H1 (cell line): ENCODE results near the gene LPAR2. TPM values are rescaled to one million over a fixed set of nuclear protein-coding genes. Genes with fewer than 3 reads are reported as not detected.

Experiments
- CTCF ChIA-PET: fragments of 300-600 bp; sonication (Branson Sonifier 250); formaldehyde crosslinking; loops from one replicate; lab custom pipeline; 2021; ENCODE audit not compliant: partially characterized antibody; lab: Charles Lee
- POLR2A ChIA-PET: fragments of 300-600 bp; sonication (Branson Sonifier 250); formaldehyde crosslinking; loops from one replicate; lab custom pipeline; 2021; ENCODE audit warnings: inconsistent platforms; ENCODE audit not compliant: partially characterized antibody; lab: Charles Lee
- DNase-seq, 2 experiments: peaks; one replicate each; pipeline versions ENCODE4 v3.0.0 to v3.0.0-alpha.2; 2010 to 2022; ENCODE audit warnings: low spot score in 2 of 2, low read depth in 1 of 2, mixed read lengths in 1 of 2
- FAIRE-seq: peaks from 2 replicates; lab custom pipeline; 2011; peaks lifted over from hg19 to GRCh38; lab: Jason Lieb, UNC
- H2AFZ ChIP-seq: 2 replicates; pipeline ENCODE4 v1.8.1; 2012; ENCODE audit warnings: low read length, inconsistent platforms
- H2AK5ac ChIP-seq: 2 replicates; pipeline ENCODE4 v1.6.1; 2013; ENCODE audit warnings: low read depth, low read length
- H2BK120ac ChIP-seq: replicated peaks from 2 replicates; pipeline ENCODE3; 2013; ENCODE audit warnings: low read depth, low read length, inconsistent platforms
- H2BK12ac ChIP-seq: 2 replicates; pipeline ENCODE4 v1.6.1; 2013; ENCODE audit warnings: low read depth, low read length
- H2BK15ac ChIP-seq: 2 replicates; pipeline ENCODE4 v1.6.1; 2013; ENCODE audit warnings: low read length
- H2BK20ac ChIP-seq: 2 replicates; pipeline ENCODE4 v1.6.1; 2013; ENCODE audit warnings: low read length
- H2BK5ac ChIP-seq: 2 replicates; pipeline ENCODE4 v1.6.1; 2013; ENCODE audit warnings: low read depth, low read length
- H3K14ac ChIP-seq: 2 replicates; pipeline ENCODE4 v1.6.1; 2013; ENCODE audit warnings: inconsistent platforms; ENCODE audit not compliant: insufficient read length
- H3K18ac ChIP-seq: 2 replicates; pipeline ENCODE4 v1.6.1; 2013; ENCODE audit warnings: low read length; ENCODE audit errors: extremely low read depth
- H3K23ac ChIP-seq: 2 replicates; pipeline ENCODE4 v1.6.1; 2013; ENCODE audit warnings: inconsistent platforms; ENCODE audit not compliant: insufficient read length
- H3K23me2 ChIP-seq: 2 replicates; pipeline ENCODE4 v1.6.1; 2013; ENCODE audit warnings: low read depth, low read length
- H3K27ac ChIP-seq: 2 replicates; pipeline ENCODE4 v1.6.1; 2011; ENCODE audit warnings: low read depth, low read length, inconsistent platforms
- H3K27me3 ChIP-seq, 4 experiments: replicated peaks in 1 of 4; 1 replicate in 1 of 4; 2 replicates in 3 of 4; pipeline versions ENCODE4 v1.6.1 to v1.8.1; 2011 to 2013; ENCODE audit warnings: low read length in 3 of 4, mild to moderate bottlenecking in 3 of 4, inconsistent platforms in 2 of 4, mixed read lengths in 2 of 4, moderate library complexity in 1 of 4; ENCODE audit not compliant: control insufficient read depth in 3 of 4, insufficient read depth in 3 of 4; ENCODE audit errors: extremely low read depth in 1 of 4
- H3K36me3 ChIP-seq, 4 experiments: 2 replicates each; pipeline versions ENCODE4 v1.6.1 to v1.8.1; 2011 to 2013; ENCODE audit warnings: mild to moderate bottlenecking in 4 of 4, low read length in 3 of 4, moderate library complexity in 2 of 4, control low read depth in 1 of 4, inconsistent platforms in 1 of 4; ENCODE audit not compliant: insufficient read depth in 4 of 4, control insufficient read depth in 2 of 4
- H3K4ac ChIP-seq: replicated peaks from 2 replicates; pipeline ENCODE3; 2013; ENCODE audit warnings: low read length, low read depth, mixed read lengths, inconsistent platforms; ENCODE audit not compliant: insufficient read length
- H3K4me1 ChIP-seq, 4 experiments: replicated peaks in 1 of 4; 1 replicate in 1 of 4; 2 replicates in 3 of 4; pipeline versions ENCODE4 v1.6.1 to v1.8.1; 2011 to 2013; ENCODE audit warnings: low read length in 3 of 4, inconsistent platforms in 2 of 4, mixed read lengths in 1 of 4; ENCODE audit not compliant: insufficient read depth in 4 of 4, control insufficient read depth in 3 of 4
- H3K4me2 ChIP-seq, 2 experiments: 2 replicates each; pipeline versions ENCODE4 v1.6.1 to v1.8.1; 2011 to 2013; ENCODE audit warnings: low read depth in 2 of 2, low read length in 2 of 2, control low read depth in 1 of 2, inconsistent platforms in 1 of 2, mild to moderate bottlenecking in 1 of 2; ENCODE audit not compliant: insufficient read depth in 1 of 2
- H3K4me3 ChIP-seq, 4 experiments: fragments of 200-600, 300-600 bp in 1 of 4; sonication (generic), shearing (Covaris generic), sonication (Bioruptor Twin) in 1 of 4; 2 replicates each; pipeline versions ENCODE4 v1.5.1 to v1.8.1; 2011 to 2016; ENCODE audit warnings: low read length in 4 of 4, low read depth in 3 of 4, control low read depth in 2 of 4, inconsistent platforms in 2 of 4, mild to moderate bottlenecking in 2 of 4, mixed read lengths in 1 of 4, moderate library complexity in 1 of 4; ENCODE audit not compliant: insufficient read depth in 2 of 4; ENCODE audit errors: extremely low read depth in 1 of 4
- H3K56ac ChIP-seq: replicated peaks from 2 replicates; pipeline ENCODE3; 2013; ENCODE audit warnings: low read depth, mild to moderate bottlenecking, mixed read lengths, low read length, inconsistent platforms; ENCODE audit not compliant: insufficient read length
- H3K79me1 ChIP-seq: 2 replicates; pipeline ENCODE4 v1.6.1; 2013; ENCODE audit warnings: low read depth, low read length, control low read depth
- H3K79me2 ChIP-seq, 2 experiments: 2 replicates each; pipeline versions ENCODE4 v1.6.1 to v1.8.1; 2012 to 2013; ENCODE audit warnings: low read length in 2 of 2, mild to moderate bottlenecking in 2 of 2, inconsistent platforms in 1 of 2; ENCODE audit not compliant: insufficient read depth in 2 of 2, control insufficient read depth in 1 of 2
- H3K9ac ChIP-seq, 4 experiments: replicated peaks in 1 of 4; 1 replicate in 1 of 4; 2 replicates in 3 of 4; pipeline versions ENCODE4 v1.6.1 to v1.8.1; 2011 to 2013; ENCODE audit warnings: low read depth in 3 of 4, low read length in 3 of 4, control low read depth in 2 of 4, mild to moderate bottlenecking in 2 of 4, moderate library complexity in 2 of 4, inconsistent platforms in 1 of 4; ENCODE audit errors: extremely low read depth in 1 of 4
- H3K9me3 ChIP-seq, 2 experiments: 2 replicates each; pipeline versions ENCODE4 v1.6.1 to v1.8.1; 2012 to 2013; ENCODE audit warnings: mild to moderate bottlenecking in 2 of 2, moderate library complexity in 2 of 2, control low read depth in 1 of 2, inconsistent platforms in 1 of 2, low read depth in 1 of 2, low read length in 1 of 2, mixed read lengths in 1 of 2; ENCODE audit not compliant: insufficient read depth in 2 of 2
- H4K20me1 ChIP-seq, 2 experiments: replicated peaks in 1 of 2; 2 replicates each; pipeline versions ENCODE3 to v1.8.1; 2011 to 2013; ENCODE audit warnings: inconsistent platforms in 2 of 2, low read length in 2 of 2, mild to moderate bottlenecking in 1 of 2; ENCODE audit not compliant: insufficient read depth in 2 of 2, control insufficient read depth in 1 of 2
- H4K5ac ChIP-seq: 2 replicates; pipeline ENCODE4 v1.6.1; 2013; ENCODE audit warnings: low read length, low read depth, mixed read lengths, inconsistent platforms; ENCODE audit not compliant: insufficient read length
- H4K8ac ChIP-seq: 2 replicates; pipeline ENCODE4 v1.8.0; 2013; ENCODE audit warnings: mild to moderate bottlenecking, moderate library complexity, low read length, inconsistent platforms; ENCODE audit not compliant: insufficient read depth; ENCODE audit errors: extremely low read depth
- H4K91ac ChIP-seq: replicated peaks from 2 replicates; pipeline ENCODE3; 2013; ENCODE audit warnings: low read length, mixed read lengths, inconsistent platforms; ENCODE audit not compliant: insufficient read length
- CBX8 ChIP-seq: fragments of 300-800, 300-1000 bp; sonication (generic); IDR thresholded peaks from 2 replicates; pipeline ENCODE4 v1.7.1; 2016; ENCODE audit warnings: low read depth, low read length, borderline replicate concordance
- FOSL1 ChIP-seq: IDR thresholded peaks from 2 replicates; pipeline ENCODE4 v1.6.1; 2011; ENCODE audit warnings: mild to moderate bottlenecking, low read depth, low read length, moderate library complexity; ENCODE audit not compliant: insufficient read depth
- GABPA ChIP-seq: IDR thresholded peaks from 2 replicates; pipeline ENCODE4 v1.6.1; 2011; ENCODE audit warnings: mild to moderate bottlenecking, low read length, moderate library complexity, borderline replicate concordance; ENCODE audit not compliant: insufficient read depth
- KDM4A ChIP-seq: IDR thresholded peaks from one replicate; pipeline ENCODE4 v1.7.1; 2012; ENCODE audit warnings: low read depth, mild to moderate bottlenecking, moderate library complexity, low read length, inconsistent platforms; ENCODE audit not compliant: severe bottlenecking
- NRF1 ChIP-seq: IDR thresholded peaks from 2 replicates; pipeline ENCODE4 v1.6.1; 2011; ENCODE audit warnings: mild to moderate bottlenecking, low read depth, low read length, improper control_type of control experiment
- RXRA ChIP-seq: IDR thresholded peaks from 2 replicates; pipeline ENCODE4 v1.6.1; 2011; ENCODE audit warnings: low read depth, mild to moderate bottlenecking, low read length, moderate library complexity; ENCODE audit not compliant: insufficient read depth
- SRF ChIP-seq: IDR thresholded peaks from 2 replicates; pipeline ENCODE4 v1.6.1; 2011; ENCODE audit warnings: mild to moderate bottlenecking, low read depth, low read length, moderate library complexity
- TEAD4 ChIP-seq: IDR thresholded peaks from 2 replicates; pipeline ENCODE4 v1.6.1; 2012; ENCODE audit warnings: low read depth, low read length, inconsistent platforms, mixed read lengths
- YY1 ChIP-seq: IDR thresholded peaks from 2 replicates; pipeline ENCODE4 v1.6.1; 2011; ENCODE audit warnings: low read depth, mild to moderate bottlenecking, low read length
- WGBS, 2 experiments: shearing (Covaris generic) in 1 of 2; methylation state at CpG; one replicate each; pipeline versions ENCODE4 v1.1.6 to v1.1.7; 2013 to 2015; ENCODE audit warnings: low lambda C conversion rate in 2 of 2, mixed read lengths in 2 of 2, inconsistent platforms in 1 of 2, low coverage in 1 of 2, missing lambda C conversion rate in 1 of 2; ENCODE audit not compliant: insufficient replicate concordance in 2 of 2, insufficient coverage in 1 of 2, insufficient read length in 1 of 2; ENCODE audit errors: extremely low coverage in 1 of 2, missing lambda C conversion rate in 1 of 2; 5-methylcytosine and 5-hydroxymethylcytosine counted together
- polyA plus RNA-seq, 7 experiments: library from polyadenylated mRNA; depleted of rRNA in 3 of 7; stranded (reverse) in 5 of 7; unstranded in 2 of 7; fragments of >200 nt in 5 of 7; fragments of 200-250 nt in 2 of 7; gene quantifications; 1 replicate in 5 of 7; 2 replicates in 1 of 7; 4 replicates in 1 of 7; pipeline versions ENCODE4 v1.2.1 to v1.2.3, GENCODE V29; 2011 to 2013; ENCODE audit warnings: missing spikeins in 2 of 7, mixed read lengths in 2 of 7
- total RNA-seq: library from RNA; stranded (reverse); fragmentation: NEBNext Ultra II Directional; extraction: Animal tissue kit (Norgen Biotek cat#: 25700); gene quantifications from 2 replicates; pipeline ENCODE4 v1.2.1, GENCODE V29; 2021
- TF ChIP-seq, protein P1 (sequence below): IDR thresholded peaks from 2 replicates; pipeline ENCODE4 v1.6.1; 2012; ENCODE audit warnings: low read length, inconsistent platforms
- TF ChIP-seq, protein P2 (sequence below): IDR thresholded peaks from 2 replicates; pipeline ENCODE4 v1.6.1; 2011; ENCODE audit warnings: low read depth, mild to moderate bottlenecking, low read length; ENCODE audit not compliant: insufficient read depth

Gene LPAR2
- total and polyA plus RNA-seq, 2 of the 8 experiments (the other 6 are each of a cell fraction or from before 2014, with no cell fraction given), result 47.6 to 70.2 TPM

GRCh38 chr19:19654441-19654840 lies 26.4 kb upstream of the LPAR2 start:
- peaks cover 4 to 25% of the 10 kb centered on the region in 2 experiments for H4K20me1 ChIP-seq
- no peak overlapping the region for H4K5ac ChIP-seq
- H3K18ac ChIP-seq, result no peak overlapping the region
- no peaks in the 10 kb centered on the region for H3K23me2 ChIP-seq
- CTCF ChIA-PET, result interaction anchor here (1.5 to 5.7 kb wide), 3 partner anchors 10 to 101 kb away, joined by 4 to 38 read pairs (median 19); partner anchors contain the start of gene GMIP
- H3K79me2 ChIP-seq, result no peaks in the 10 kb centered on the region; a peak in 1 of 4 replicates
- H3K56ac ChIP-seq, result no peak overlapping the region
- H3K4me1 ChIP-seq, result no peaks in the 10 kb centered on the region
- no peak overlapping the region for H4K91ac ChIP-seq
- H3K36me3 ChIP-seq, result peaks cover 46 to 91% (median 81%) of the 10 kb centered on the region in 4 experiments
- no peak overlapping the region for H3K4me2 ChIP-seq
- no peak overlapping the region for H2BK120ac ChIP-seq
- 90% methylated on average over 13 of the region's 15 CpGs; no CpG with 5 or more reads in 1 of the 2 experiments for WGBS, 2 experiments
- DNase-seq (no peak), FAIRE-seq (no peak)
- H2AFZ ChIP-seq, result no peak overlapping the region
- H3K9ac ChIP-seq, result no peak overlapping the region
- H3K4me3 ChIP-seq, result no peak overlapping the region
- POLR2A ChIA-PET, result interaction anchor here (1.4 to 3.7 kb wide), 4 partner anchors 8 to 20 kb away, joined by 5 to 13 read pairs (median 6); partner anchors contain the start of gene GMIP
- no peak overlapping the region for H3K4ac ChIP-seq
- peak overlapping the region; percentile 71; the same call in 1 of the 2 replicates for H4K8ac ChIP-seq
- no peak overlapping the region for H3K14ac ChIP-seq
- no peak overlapping the region for H2BK15ac ChIP-seq
- H3K27ac ChIP-seq, result no peak overlapping the region
- H3K27me3 ChIP-seq, result no peaks in the 10 kb centered on the region
- no peak overlapping the region for H2BK5ac ChIP-seq
- peaks cover 2% of the 10 kb centered on the region; the same call in 1 of the 2 replicates for H3K79me1 ChIP-seq
- H2BK12ac ChIP-seq, result no peak overlapping the region
- no peak overlapping the region for H2BK20ac ChIP-seq
- H3K23ac ChIP-seq, result no peak overlapping the region
- H3K9me3 ChIP-seq, result no peaks in the 10 kb centered on the region
- H2AK5ac ChIP-seq, result no peak overlapping the region
- TF ChIP-seq, protein P1, sequence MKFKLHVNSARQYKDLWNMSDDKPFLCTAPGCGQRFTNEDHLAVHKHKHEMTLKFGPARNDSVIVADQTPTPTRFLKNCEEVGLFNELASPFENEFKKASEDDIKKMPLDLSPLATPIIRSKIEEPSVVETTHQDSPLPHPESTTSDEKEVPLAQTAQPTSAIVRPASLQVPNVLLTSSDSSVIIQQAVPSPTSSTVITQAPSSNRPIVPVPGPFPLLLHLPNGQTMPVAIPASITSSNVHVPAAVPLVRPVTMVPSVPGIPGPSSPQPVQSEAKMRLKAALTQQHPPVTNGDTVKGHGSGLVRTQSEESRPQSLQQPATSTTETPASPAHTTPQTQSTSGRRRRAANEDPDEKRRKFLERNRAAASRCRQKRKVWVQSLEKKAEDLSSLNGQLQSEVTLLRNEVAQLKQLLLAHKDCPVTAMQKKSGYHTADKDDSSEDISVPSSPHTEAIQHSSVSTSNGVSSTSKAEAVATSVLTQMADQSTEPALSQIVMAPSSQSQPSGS, result no peak
- TF ChIP-seq CBX8 (no peak), TEAD4 (no peak), GABPA (no peak), NRF1 (no peak), FOSL1 (no peak), SRF (no peak), RXRA (no peak), KDM4A (no peak), YY1 (no peak)
- TF ChIP-seq, protein P2, sequence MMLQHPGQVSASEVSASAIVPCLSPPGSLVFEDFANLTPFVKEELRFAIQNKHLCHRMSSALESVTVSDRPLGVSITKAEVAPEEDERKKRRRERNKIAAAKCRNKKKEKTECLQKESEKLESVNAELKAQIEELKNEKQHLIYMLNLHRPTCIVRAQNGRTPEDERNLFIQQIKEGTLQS, result no peak
